Thyroid gland (tissue), 4 donors: ENCODE measurements around the gene APOD. TPM values are rescaled to one million over a fixed set of nuclear protein-coding genes. Genes with fewer than 3 reads are reported as not detected.

Experiments used
- DNase-seq, 2 donors: peaks; one replicate each; pipeline ENCODE4 v3.0.0-alpha.2; 2019
- H3K27ac ChIP-seq, 3 donors: fragments of 200-600 bp; sonication (generic); 1 replicate in 2 of 3; 2 replicates in 1 of 3; pipeline ENCODE4 v1.5.1; 2016 to 2019; ENCODE audit warnings: mild to moderate bottlenecking in 1 of 3, moderate library complexity in 1 of 3
- H3K27me3 ChIP-seq: fragments of 200-600 bp; sonication (generic); one replicate; pipeline ENCODE4 v1.5.1; 2019
- H3K36me3 ChIP-seq, 2 donors: fragments of 200-600 bp; sonication (generic); one replicate each; pipeline ENCODE4 v1.5.1; 2016 to 2019
- H3K4me1 ChIP-seq, 2 donors: fragments of 200-600 bp; sonication (generic); one replicate each; pipeline ENCODE4 v1.5.1; 2017 to 2019
- H3K4me3 ChIP-seq, 3 donors: fragments of 200-600 bp; sonication (generic); replicated peaks in 1 of 3; 1 replicate in 2 of 3; 2 replicates in 1 of 3; pipeline ENCODE4 v1.5.1; 2016; ENCODE audit warnings: mild to moderate bottlenecking in 1 of 3
- H3K9me3 ChIP-seq: fragments of 200-600 bp; sonication (generic); one replicate; pipeline ENCODE4 v1.5.1; 2017
- POLR2A ChIP-seq, 2 donors: fragments of 450-650 bp; IDR thresholded peaks; one replicate each; pipeline ENCODE4 v1.6.1; 2017; ENCODE audit warnings: antibody characterized with exemption in 2 of 2, mild to moderate bottlenecking in 2 of 2, moderate library complexity in 1 of 2
- WGBS, 2 donors: methylation state at CpG; one replicate each; pipeline ENCODE4 v1.1.5; 2017; 5-methylcytosine and 5-hydroxymethylcytosine counted together
- intact Hi-C: fragments of 100-400 bp; cut with DNase I; formaldehyde crosslinking; loops from one replicate; pipeline ENCODE4 v1.15.1; 2023
- total RNA-seq, 4 donors: library from RNA; depleted of rRNA; stranded (reverse); fragments of >200 nt; gene quantifications; one replicate each; pipeline ENCODE4 v1.2.3, GENCODE V29; 2016
- TF ChIP-seq, protein P1 (sequence below), 6 experiments: fragments of 200-600 bp in 3 of 6; fragments of 450-650 bp in 3 of 6; sonication (generic) in 3 of 6; IDR thresholded peaks; one replicate each; pipeline ENCODE4 v1.5.1; 2016 to 2019; ENCODE audit warnings: antibody characterized with exemption in 6 of 6, mild to moderate bottlenecking in 2 of 6, inconsistent platforms in 1 of 6, moderate library complexity in 1 of 6

APOD gene
- total RNA-seq, 4 donors from 2014 or later = 283 to 756 (median 407) TPM

DNA sequence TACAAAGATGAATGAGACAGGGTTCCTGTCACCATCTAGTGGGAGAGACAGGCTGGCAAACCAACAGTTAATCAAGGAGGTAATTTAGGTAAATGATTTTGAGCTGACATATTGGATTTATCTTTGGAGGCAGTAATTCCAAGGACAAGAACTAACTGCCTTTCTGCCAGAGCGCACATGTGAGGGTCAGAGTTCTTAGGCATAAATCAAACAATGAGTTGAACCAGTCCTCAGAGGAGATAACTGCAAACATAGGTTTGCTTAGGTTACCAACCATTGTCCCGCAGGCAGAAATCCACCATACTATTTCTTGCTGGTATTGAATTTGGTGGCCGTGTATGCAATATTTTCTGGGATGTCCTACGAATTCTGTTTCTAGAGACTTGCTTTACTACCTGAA lies 26.4 kb downstream of the APOD start:
- no peaks in the 10 kb centered on the region for H3K9me3 ChIP-seq
- no peak for DNase-seq
- H3K36me3 ChIP-seq = no peaks in the 10 kb centered on the region
- no peaks in the 10 kb centered on the region for H3K4me1 ChIP-seq
- TF ChIP-seq POLR2A (IDR thresholded peaks at IDR 0.05) = no peak
- TF ChIP-seq, protein P1, sequence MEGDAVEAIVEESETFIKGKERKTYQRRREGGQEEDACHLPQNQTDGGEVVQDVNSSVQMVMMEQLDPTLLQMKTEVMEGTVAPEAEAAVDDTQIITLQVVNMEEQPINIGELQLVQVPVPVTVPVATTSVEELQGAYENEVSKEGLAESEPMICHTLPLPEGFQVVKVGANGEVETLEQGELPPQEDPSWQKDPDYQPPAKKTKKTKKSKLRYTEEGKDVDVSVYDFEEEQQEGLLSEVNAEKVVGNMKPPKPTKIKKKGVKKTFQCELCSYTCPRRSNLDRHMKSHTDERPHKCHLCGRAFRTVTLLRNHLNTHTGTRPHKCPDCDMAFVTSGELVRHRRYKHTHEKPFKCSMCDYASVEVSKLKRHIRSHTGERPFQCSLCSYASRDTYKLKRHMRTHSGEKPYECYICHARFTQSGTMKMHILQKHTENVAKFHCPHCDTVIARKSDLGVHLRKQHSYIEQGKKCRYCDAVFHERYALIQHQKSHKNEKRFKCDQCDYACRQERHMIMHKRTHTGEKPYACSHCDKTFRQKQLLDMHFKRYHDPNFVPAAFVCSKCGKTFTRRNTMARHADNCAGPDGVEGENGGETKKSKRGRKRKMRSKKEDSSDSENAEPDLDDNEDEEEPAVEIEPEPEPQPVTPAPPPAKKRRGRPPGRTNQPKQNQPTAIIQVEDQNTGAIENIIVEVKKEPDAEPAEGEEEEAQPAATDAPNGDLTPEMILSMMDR (IDR thresholded peaks at IDR 0.05) = no peak
- no peak overlapping the region for H3K27ac ChIP-seq
- no peak overlapping the region for H3K4me3 ChIP-seq
- WGBS, 2 donors = 79 to 82% methylated on average over 4 of the region's 4 CpGs
- H3K27me3 ChIP-seq = no peaks in the 10 kb centered on the region
- intact Hi-C loops = no loop called here

DNA sequence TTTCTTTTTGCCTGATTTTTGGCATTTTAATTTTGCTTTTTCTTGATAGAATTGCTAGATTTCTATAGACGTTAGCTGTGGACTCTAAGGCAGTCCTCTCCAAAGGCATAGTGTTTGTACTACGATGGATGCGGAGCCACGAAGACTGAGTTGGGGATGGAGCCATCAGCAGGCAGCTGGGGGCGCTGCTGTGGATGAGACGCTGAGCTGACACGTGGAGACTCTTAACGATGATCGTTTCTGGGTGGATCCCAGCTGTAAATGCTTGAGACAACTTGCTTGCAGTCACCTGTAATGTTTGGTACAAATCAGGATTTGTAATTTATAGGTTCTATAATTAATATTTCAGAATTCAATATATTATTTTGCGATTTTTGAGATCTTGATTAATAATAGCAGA lies 27.4 kb downstream of the APOD start:
- Histone ChIP-seq H3K9me3 (no peaks in the 10 kb centered on the region), H3K27ac (no peak overlapping the region), H3K27me3 (no peaks in the 10 kb centered on the region), H3K4me3 (no peak overlapping the region), H3K4me1 (peaks cover 0 to 4% of the 10 kb centered on the region in 2 donors), H3K36me3 (no peaks in the 10 kb centered on the region)
- 50 to 54% methylated on average over 10 of the region's 10 CpGs for WGBS, 2 donors
- TF ChIP-seq, protein P1 (IDR thresholded peaks at IDR 0.05) = peak in 1 of 6 experiments; percentile 22
- TF ChIP-seq POLR2A (IDR thresholded peaks at IDR 0.05) = no peak
- intact Hi-C loops = no loop called here
- peak; percentile 13 to 23 for DNase-seq

DNA sequence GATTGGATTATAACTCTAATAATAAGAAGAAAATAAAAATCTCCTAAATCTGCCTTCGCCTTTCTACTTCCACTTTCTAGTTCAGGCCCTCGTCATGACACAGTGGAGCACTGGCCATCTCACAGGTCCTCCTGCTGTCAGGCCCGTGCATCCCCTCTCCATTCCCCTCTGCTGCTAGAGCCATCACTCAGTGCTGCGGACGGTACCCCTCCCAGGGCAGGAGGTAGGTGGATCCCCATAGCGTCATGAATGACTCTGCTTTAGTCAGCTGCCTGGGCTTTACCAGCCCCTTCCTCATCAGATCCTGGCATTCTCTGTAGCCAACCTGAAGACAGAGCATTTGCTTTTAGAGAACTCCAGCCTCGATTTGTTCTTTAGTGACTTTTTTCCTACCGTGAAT lies 28.6 kb downstream of the APOD start:
- Histone ChIP-seq H3K36me3 (no peaks in the 10 kb centered on the region), H3K4me1 (peaks cover 0 to 16% of the 10 kb centered on the region in 2 donors), H3K27ac (no peak overlapping the region), H3K4me3 (no peak overlapping the region), H3K9me3 (no peaks in the 10 kb centered on the region), H3K27me3 (no peaks in the 10 kb centered on the region)
- TF ChIP-seq, protein P1 (IDR thresholded peaks at IDR 0.05) = no peak
- no peak for TF ChIP-seq POLR2A (IDR thresholded peaks at IDR 0.05)
- no peak for DNase-seq
- WGBS, 2 donors = 85 to 87% methylated on average over 8 of the region's 8 CpGs
- intact Hi-C loops = no loop called here

DNA sequence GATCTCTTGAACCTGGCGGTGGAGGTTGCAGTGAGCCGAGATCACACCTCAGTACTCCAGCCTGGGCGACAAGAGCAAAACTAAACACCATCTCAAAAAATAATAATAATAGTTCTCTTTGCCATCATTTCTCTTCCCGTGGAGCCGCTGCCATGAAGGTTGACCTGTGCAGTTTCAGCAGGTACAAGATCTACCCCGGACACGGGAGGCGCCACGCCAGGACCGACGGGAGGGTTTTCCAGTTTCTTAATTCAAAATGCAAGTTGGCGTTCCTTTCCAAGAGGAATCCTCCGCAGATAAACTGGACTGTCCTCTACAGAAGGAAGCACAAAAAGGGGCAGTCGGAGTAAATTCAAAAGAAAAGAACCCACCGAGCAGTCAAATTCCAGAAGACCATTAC lies 29.3 kb downstream of the APOD start:
- intact Hi-C loops = no loop called here
- no peak overlapping the region for H3K27ac ChIP-seq
- no peaks in the 10 kb centered on the region for H3K36me3 ChIP-seq
- 93 to 97% methylated on average over 15 of the region's 15 CpGs for WGBS, 2 donors
- no peak overlapping the region for H3K4me3 ChIP-seq
- H3K4me1 ChIP-seq = peaks cover 0 to 21% of the 10 kb centered on the region in 2 donors
- H3K9me3 ChIP-seq = no peaks in the 10 kb centered on the region
- H3K27me3 ChIP-seq = no peaks in the 10 kb centered on the region
- no peak for DNase-seq
- TF ChIP-seq, protein P1 (IDR thresholded peaks at IDR 0.05) = no peak
- TF ChIP-seq POLR2A (IDR thresholded peaks at IDR 0.05) = no peak

DNA sequence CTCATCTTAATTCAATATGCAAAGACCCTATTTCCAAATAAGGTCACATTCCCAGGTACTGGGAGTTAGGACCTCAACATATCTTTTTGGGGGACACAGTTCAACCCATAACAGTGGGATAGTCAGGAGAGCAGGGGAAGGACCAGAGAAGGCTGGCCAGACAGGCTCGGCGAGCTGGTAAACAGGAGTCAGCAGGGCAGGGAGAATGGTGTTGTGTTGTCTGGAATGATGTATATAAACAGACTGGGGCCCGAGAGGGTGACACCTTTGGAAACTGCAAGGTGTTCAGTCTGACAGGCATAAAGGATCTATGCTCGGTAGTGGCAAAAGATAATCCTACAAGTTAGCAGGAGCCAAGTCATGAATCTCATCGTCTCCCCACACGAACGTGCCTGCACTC lies 30.5 kb downstream of the APOD start:
- TF ChIP-seq, protein P1 (IDR thresholded peaks at IDR 0.05) = no peak
- no peak for TF ChIP-seq POLR2A (IDR thresholded peaks at IDR 0.05)
- 87 to 91% methylated on average over 7 of the region's 7 CpGs for WGBS, 2 donors
- no peak overlapping the region for H3K27ac ChIP-seq
- H3K36me3 ChIP-seq = no peaks in the 10 kb centered on the region
- H3K9me3 ChIP-seq = no peaks in the 10 kb centered on the region
- no peak overlapping the region for H3K4me3 ChIP-seq
- peaks cover 0 to 22% of the 10 kb centered on the region in 2 donors for H3K4me1 ChIP-seq
- no peak for DNase-seq
- intact Hi-C loops = no loop called here
- H3K27me3 ChIP-seq = no peaks in the 10 kb centered on the region
